ENCODE results near the gene ARFGEF2. TPM values are rescaled to one million over a fixed set of nuclear protein-coding genes. Genes with fewer than 3 reads are reported as not detected.

ARFGEF2 gene
- total RNA-seq, 1 experiment from 2014 or later, result 30.3 TPM

DNA sequence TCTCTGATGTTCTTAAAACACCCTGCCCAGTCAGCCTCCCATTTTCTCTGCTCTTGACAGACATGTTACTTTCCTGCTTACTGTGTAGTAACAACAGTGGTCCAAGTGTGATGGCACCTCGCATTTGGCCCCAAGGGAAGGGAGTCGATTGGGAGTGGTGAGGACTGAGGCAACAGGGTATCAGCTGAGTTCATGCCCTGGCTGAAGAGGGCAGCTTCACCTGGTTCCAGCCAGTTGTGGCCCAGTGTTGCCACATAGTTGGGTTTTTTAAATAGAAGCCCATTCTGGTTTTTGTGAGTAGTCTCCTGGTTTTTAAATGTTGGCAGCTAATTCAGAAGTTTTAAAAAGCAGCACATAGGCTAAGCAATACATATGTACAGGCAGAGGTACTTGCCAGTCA lies 37.2 kb downstream of the ARFGEF2 start:
- Mint-ChIP-seq H3K36me3 (ENCODE audit: insufficient read depth, unreplicated experiment) (peaks cover 68% of the 10 kb centered on the region), H3K4me3 (ENCODE audit: unreplicated experiment) (no peak overlapping the region), H3K9me3 (ENCODE audit: unreplicated experiment) (no peaks in the 10 kb centered on the region), H3K27ac (ENCODE audit: low read depth, unreplicated experiment) (no peak overlapping the region), H3K27me3 (ENCODE audit: insufficient read depth, unreplicated experiment) (no peaks in the 10 kb centered on the region), H3K4me1 (ENCODE audit: insufficient read depth, unreplicated experiment) (no peaks in the 10 kb centered on the region)
- TF ChIP-seq, protein P1, sequence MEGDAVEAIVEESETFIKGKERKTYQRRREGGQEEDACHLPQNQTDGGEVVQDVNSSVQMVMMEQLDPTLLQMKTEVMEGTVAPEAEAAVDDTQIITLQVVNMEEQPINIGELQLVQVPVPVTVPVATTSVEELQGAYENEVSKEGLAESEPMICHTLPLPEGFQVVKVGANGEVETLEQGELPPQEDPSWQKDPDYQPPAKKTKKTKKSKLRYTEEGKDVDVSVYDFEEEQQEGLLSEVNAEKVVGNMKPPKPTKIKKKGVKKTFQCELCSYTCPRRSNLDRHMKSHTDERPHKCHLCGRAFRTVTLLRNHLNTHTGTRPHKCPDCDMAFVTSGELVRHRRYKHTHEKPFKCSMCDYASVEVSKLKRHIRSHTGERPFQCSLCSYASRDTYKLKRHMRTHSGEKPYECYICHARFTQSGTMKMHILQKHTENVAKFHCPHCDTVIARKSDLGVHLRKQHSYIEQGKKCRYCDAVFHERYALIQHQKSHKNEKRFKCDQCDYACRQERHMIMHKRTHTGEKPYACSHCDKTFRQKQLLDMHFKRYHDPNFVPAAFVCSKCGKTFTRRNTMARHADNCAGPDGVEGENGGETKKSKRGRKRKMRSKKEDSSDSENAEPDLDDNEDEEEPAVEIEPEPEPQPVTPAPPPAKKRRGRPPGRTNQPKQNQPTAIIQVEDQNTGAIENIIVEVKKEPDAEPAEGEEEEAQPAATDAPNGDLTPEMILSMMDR (IDR thresholded peaks at IDR 0.05; ENCODE audit: unreplicated experiment), result no peak
- intact Hi-C loops (cut with micrococcal nuclease), result no loop called here
- POLR2A ChIA-PET, result interaction anchor here (1.2 to 1.5 kb wide), 2 partner anchors 9 to 36 kb away, joined by 3 to 5 read pairs; no protein-coding TSS in a partner anchor
- CTCF ChIA-PET, result no interaction called here
- no peak for DNase-seq (ENCODE audit: unreplicated experiment)
- BruUV-seq (replicated peaks), result no TSS peak

DNA sequence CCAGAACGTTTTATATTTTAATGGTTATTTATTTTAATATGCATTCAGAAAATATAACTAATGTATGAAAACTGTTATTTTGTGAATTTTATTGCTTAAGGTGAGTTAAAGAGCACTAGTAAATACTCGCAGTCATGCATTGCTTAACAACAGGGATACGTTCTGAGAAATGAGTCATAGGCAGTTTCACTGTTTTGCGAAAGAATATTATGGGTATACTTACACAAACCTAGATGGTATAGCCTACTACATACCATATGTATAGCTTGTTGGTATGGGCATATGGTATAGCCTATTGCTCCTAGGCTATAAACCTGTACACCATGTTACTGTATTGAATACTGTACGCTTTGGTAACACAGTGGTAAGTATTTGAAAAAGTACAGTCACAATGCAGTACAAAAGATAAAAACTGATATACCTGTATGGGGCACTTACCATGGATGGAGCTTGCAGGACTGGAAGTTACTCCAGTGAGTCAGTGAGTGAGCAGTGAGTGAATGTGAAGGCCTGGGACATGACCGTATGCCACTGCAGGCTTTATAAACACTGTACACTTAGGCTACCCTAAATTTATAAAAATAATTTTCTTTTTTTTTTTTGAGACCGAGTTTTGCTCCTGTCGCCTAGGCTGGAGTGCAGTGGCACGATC lies 38.5 kb downstream of the ARFGEF2 start:
- H3K27me3 Mint-ChIP-seq (ENCODE audit: insufficient read depth, unreplicated experiment), result no peaks in the 10 kb centered on the region
- H3K36me3 Mint-ChIP-seq (ENCODE audit: insufficient read depth, unreplicated experiment), result peaks cover 65% of the 10 kb centered on the region
- no peaks in the 10 kb centered on the region for H3K9me3 Mint-ChIP-seq (ENCODE audit: unreplicated experiment)
- ChIA-PET POLR2A (interaction anchor here (0.7 to 1.6 kb wide), 8 partner anchors 9 to 1051 kb away, joined by 3 to 5 read pairs (median 3); no protein-coding TSS in a partner anchor), CTCF (interaction anchor here (0.6 to 1.4 kb wide), 4 partner anchors 24 to 303 kb away, joined by 3 to 5 read pairs (median 4); no protein-coding TSS in a partner anchor)
- peak; percentile 76 for DNase-seq (ENCODE audit: unreplicated experiment)
- no peak overlapping the region for H3K27ac Mint-ChIP-seq (ENCODE audit: low read depth, unreplicated experiment)
- TF ChIP-seq, protein P1 (IDR thresholded peaks at IDR 0.05; ENCODE audit: unreplicated experiment), result no peak
- no peak overlapping the region for H3K4me3 Mint-ChIP-seq (ENCODE audit: unreplicated experiment)
- H3K4me1 Mint-ChIP-seq (ENCODE audit: insufficient read depth, unreplicated experiment), result no peaks in the 10 kb centered on the region
- no TSS peak for BruUV-seq (replicated peaks)
- intact Hi-C loops (cut with micrococcal nuclease), result no loop called here

DNA sequence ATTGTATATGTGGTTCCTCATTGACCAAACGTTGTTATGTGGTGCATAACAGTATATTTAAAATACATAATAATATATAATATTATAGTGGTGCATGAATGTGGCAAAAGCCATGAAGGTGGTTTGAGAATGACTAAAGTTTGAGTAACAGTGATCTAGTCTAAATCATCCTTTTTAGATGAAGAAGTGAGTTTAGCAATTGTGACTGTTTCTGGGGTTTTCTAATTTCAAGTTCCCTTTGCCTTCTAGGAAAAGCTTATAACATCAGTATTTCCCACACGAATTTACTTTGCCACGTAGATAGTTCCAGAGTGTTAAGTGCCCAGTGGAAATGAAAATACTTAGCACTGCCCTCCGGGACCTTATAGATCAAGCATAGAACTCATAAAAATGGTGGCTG lies 40.9 kb downstream of the ARFGEF2 start:
- CTCF ChIA-PET, result interaction anchor here (0.7 to 1.1 kb wide), 2 partner anchors 37 to 57 kb away, joined by 3 to 5 read pairs; no protein-coding TSS in a partner anchor
- Mint-ChIP-seq H3K27ac (ENCODE audit: low read depth, unreplicated experiment) (no peak overlapping the region), H3K9me3 (ENCODE audit: unreplicated experiment) (no peaks in the 10 kb centered on the region), H3K4me1 (ENCODE audit: insufficient read depth, unreplicated experiment) (peaks cover 6% of the 10 kb centered on the region), H3K27me3 (ENCODE audit: insufficient read depth, unreplicated experiment) (no peaks in the 10 kb centered on the region), H3K36me3 (ENCODE audit: insufficient read depth, unreplicated experiment) (peaks cover 56% of the 10 kb centered on the region), H3K4me3 (ENCODE audit: unreplicated experiment) (no peak overlapping the region)
- intact Hi-C loops (cut with micrococcal nuclease), result no loop called here
- DNase-seq (ENCODE audit: unreplicated experiment), result no peak
- no TSS peak for BruUV-seq (replicated peaks)
- TF ChIP-seq, protein P1 (IDR thresholded peaks at IDR 0.05; ENCODE audit: unreplicated experiment), result no peak
- POLR2A ChIA-PET, result interaction anchor here (1.0 to 1.7 kb wide), 3 partner anchors 10 to 20 kb away, joined by 3 to 7 read pairs (median 3); no protein-coding TSS in a partner anchor

DNA sequence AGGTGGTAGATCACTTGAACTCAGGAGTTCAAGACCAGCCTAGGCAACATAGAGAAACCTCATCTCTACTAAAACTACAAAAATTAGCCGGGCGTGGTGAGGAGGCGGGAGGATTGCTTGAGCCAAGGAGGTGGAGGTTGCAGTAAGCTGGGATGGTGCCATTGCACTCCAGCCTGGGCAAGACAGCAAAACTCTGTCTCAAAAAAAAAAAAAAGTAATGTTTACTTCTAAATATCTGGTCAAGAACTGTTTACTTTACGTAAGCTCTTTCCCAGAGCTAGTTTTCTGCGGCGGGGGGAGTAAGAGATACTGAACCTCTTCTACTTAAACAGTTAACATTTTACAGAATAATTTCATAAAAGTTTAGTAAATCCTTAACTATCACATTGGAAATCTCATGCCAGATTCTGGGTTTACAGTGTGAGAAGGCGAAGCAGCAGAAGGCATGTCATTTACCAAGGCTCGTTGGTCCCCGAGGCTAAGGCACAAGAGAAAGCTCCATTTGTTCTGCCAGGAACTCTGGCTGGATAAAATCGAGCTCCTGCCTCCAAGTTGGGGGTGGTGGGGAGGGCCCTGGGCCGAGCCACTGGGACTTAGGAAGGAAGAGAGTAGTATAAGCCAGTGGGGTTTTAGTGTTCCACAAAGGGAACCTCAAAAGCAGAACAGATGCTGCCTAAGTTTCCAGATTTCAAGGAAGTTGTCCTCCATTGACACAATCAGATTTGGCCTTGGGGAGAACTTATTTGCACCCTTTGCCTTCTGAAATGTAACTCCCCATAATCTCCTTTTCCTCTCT lies 41.7 kb downstream of the ARFGEF2 start:
- TF ChIP-seq, protein P1 (IDR thresholded peaks at IDR 0.05; ENCODE audit: unreplicated experiment), result no peak
- no peaks in the 10 kb centered on the region for H3K27me3 Mint-ChIP-seq (ENCODE audit: insufficient read depth, unreplicated experiment)
- intact Hi-C loops (cut with micrococcal nuclease), result no loop called here
- peaks cover 6% of the 10 kb centered on the region for H3K4me1 Mint-ChIP-seq (ENCODE audit: insufficient read depth, unreplicated experiment)
- POLR2A ChIA-PET, result interaction anchor here (0.7 to 1.7 kb wide), 6 partner anchors 9 to 1282 kb away, joined by 3 to 7 read pairs (median 3); no protein-coding TSS in a partner anchor
- H3K9me3 Mint-ChIP-seq (ENCODE audit: unreplicated experiment), result no peaks in the 10 kb centered on the region
- peaks cover 51% of the 10 kb centered on the region for H3K36me3 Mint-ChIP-seq (ENCODE audit: insufficient read depth, unreplicated experiment)
- CTCF ChIA-PET, result interaction anchor here (1.1 kb wide), 1 partner anchor 58 kb away, joined by 3 read pairs; no protein-coding TSS in a partner anchor
- BruUV-seq (replicated peaks), result no TSS peak
- H3K4me3 Mint-ChIP-seq (ENCODE audit: unreplicated experiment), result no peak overlapping the region
- DNase-seq (ENCODE audit: unreplicated experiment), result no peak
- peak overlapping the region; percentile 21 for H3K27ac Mint-ChIP-seq (ENCODE audit: low read depth, unreplicated experiment)
